Measurements from ENCODE around the gene RABEP1. TPM values are rescaled to one million over a fixed set of nuclear protein-coding genes. Genes with fewer than 3 reads are reported as not detected.

The RABEP1 gene
- polyA plus RNA-seq, 1 donor from 2014 or later = 67.0 TPM

DNA sequence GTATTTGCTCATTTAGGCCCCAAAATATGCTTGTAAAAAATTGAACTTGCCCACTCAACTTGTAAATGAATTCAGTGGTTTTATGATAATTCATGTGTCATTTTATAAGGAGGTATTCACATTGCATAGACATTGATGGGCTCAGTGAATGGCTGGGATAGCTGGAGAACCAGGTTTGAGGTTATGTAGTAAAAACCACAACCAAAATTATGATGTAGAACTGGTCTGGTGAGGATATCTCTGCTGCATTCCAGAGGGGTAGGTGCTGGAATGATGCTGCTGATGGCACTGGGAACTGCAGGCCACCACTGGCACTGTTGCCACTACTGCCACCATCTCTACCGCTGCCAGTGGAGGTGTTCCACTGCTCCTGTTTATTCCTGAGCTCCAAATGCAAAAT is 21.5 kb upstream of the RABEP1 start:
- TF ChIP-seq TAF1 (IDR thresholded peaks at IDR 0.05; ENCODE audit: low read depth) (no peak), MXI1 (conservative IDR thresholded peaks at IDR 0.05; ENCODE audit: poor library complexity, severe bottlenecking) (no peak), RAD21 (conservative IDR thresholded peaks at IDR 0.05) (no peak), SMC3 (conservative IDR thresholded peaks at IDR 0.05; ENCODE audit: poor library complexity) (no peak), EZH2 (IDR thresholded peaks at IDR 0.05; ENCODE audit: borderline replicate concordance, insufficient read depth, low read length, poor library complexity, severe bottlenecking) (no peak), POLR2AphosphoS5 (IDR thresholded peaks at IDR 0.05) (no peak), EP300 (conservative IDR thresholded peaks at IDR 0.05; ENCODE audit: poor library complexity, severe bottlenecking) (no peak)
- TF ChIP-seq, protein P1, sequence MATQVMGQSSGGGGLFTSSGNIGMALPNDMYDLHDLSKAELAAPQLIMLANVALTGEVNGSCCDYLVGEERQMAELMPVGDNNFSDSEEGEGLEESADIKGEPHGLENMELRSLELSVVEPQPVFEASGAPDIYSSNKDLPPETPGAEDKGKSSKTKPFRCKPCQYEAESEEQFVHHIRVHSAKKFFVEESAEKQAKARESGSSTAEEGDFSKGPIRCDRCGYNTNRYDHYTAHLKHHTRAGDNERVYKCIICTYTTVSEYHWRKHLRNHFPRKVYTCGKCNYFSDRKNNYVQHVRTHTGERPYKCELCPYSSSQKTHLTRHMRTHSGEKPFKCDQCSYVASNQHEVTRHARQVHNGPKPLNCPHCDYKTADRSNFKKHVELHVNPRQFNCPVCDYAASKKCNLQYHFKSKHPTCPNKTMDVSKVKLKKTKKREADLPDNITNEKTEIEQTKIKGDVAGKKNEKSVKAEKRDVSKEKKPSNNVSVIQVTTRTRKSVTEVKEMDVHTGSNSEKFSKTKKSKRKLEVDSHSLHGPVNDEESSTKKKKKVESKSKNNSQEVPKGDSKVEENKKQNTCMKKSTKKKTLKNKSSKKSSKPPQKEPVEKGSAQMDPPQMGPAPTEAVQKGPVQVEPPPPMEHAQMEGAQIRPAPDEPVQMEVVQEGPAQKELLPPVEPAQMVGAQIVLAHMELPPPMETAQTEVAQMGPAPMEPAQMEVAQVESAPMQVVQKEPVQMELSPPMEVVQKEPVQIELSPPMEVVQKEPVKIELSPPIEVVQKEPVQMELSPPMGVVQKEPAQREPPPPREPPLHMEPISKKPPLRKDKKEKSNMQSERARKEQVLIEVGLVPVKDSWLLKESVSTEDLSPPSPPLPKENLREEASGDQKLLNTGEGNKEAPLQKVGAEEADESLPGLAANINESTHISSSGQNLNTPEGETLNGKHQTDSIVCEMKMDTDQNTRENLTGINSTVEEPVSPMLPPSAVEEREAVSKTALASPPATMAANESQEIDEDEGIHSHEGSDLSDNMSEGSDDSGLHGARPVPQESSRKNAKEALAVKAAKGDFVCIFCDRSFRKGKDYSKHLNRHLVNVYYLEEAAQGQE (IDR thresholded peaks at IDR 0.05; ENCODE audit: borderline replicate concordance) = no peak
- TF ChIP-seq, protein P2, sequence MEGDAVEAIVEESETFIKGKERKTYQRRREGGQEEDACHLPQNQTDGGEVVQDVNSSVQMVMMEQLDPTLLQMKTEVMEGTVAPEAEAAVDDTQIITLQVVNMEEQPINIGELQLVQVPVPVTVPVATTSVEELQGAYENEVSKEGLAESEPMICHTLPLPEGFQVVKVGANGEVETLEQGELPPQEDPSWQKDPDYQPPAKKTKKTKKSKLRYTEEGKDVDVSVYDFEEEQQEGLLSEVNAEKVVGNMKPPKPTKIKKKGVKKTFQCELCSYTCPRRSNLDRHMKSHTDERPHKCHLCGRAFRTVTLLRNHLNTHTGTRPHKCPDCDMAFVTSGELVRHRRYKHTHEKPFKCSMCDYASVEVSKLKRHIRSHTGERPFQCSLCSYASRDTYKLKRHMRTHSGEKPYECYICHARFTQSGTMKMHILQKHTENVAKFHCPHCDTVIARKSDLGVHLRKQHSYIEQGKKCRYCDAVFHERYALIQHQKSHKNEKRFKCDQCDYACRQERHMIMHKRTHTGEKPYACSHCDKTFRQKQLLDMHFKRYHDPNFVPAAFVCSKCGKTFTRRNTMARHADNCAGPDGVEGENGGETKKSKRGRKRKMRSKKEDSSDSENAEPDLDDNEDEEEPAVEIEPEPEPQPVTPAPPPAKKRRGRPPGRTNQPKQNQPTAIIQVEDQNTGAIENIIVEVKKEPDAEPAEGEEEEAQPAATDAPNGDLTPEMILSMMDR (IDR thresholded peaks at IDR 0.05; ENCODE audit: poor library complexity, severe bottlenecking) = no peak
- no peaks in the 10 kb centered on the region for H3K27me3 ChIP-seq (ENCODE audit: insufficient read depth, low read depth, low read length)
- no peak overlapping the region for H2AFZ ChIP-seq (ENCODE audit: low read depth, low read length)
- no peak overlapping the region for H3K9ac ChIP-seq (ENCODE audit: low read length)
- H3K4me2 ChIP-seq (ENCODE audit: low read length) = no peak overlapping the region
- H3K79me2 ChIP-seq (replicated peaks; ENCODE audit: insufficient read depth, low read length) = no peaks in the 10 kb centered on the region
- H3K4me3 ChIP-seq (ENCODE audit: low read length) = no peak overlapping the region
- no peaks in the 10 kb centered on the region for H4K20me1 ChIP-seq (ENCODE audit: insufficient read depth)
- no peak overlapping the region for H3K27ac ChIP-seq (ENCODE audit: low read length)
- no peaks in the 10 kb centered on the region for H3F3A ChIP-seq (ENCODE audit: insufficient read depth, low read length, poor library complexity, severe bottlenecking)
- no peaks in the 10 kb centered on the region for H3K9me2 ChIP-seq (ENCODE audit: insufficient read depth, low read length)
- no peaks in the 10 kb centered on the region for H3K36me3 ChIP-seq (ENCODE audit: insufficient read depth, low read length)
- H3K9me3 ChIP-seq (ENCODE audit: low read length) = no peaks in the 10 kb centered on the region

DNA sequence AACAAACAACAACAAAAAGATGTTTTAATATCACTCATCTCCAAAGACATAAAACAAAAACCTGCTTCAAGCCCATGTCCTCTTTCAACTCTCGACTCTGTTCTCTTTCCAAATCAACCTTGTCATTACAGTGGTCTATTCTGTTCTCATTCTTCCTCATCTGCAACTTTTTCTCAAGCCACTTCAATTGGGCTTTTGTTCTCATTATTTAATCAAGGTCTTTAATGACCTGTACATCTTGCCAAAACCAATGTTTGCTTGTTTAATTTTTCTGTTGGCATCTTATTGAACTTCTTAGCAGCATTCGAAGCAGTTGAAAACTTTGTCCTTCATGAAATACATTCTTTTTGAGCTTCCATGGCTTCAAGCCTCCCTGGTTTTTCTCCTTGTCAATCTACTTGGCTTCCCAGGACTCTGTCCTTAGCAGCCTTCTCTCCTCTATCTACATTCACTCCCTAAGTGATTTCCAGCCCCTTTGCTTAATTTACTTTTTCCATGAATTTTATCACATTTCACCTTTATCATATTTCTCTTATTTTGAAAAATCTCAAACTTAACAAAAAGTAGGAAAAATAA is 19.6 kb upstream of the RABEP1 start:
- Histone ChIP-seq H2AFZ (ENCODE audit: low read depth, low read length) (no peak overlapping the region), H3K27ac (ENCODE audit: low read length) (no peak overlapping the region), H3K4me2 (ENCODE audit: low read length) (no peak overlapping the region), H3K9me2 (ENCODE audit: insufficient read depth, low read length) (no peaks in the 10 kb centered on the region), H4K20me1 (ENCODE audit: insufficient read depth) (no peaks in the 10 kb centered on the region), H3K9me3 (ENCODE audit: low read length) (no peaks in the 10 kb centered on the region), H3K9ac (ENCODE audit: low read length) (no peak overlapping the region), H3K36me3 (ENCODE audit: insufficient read depth, low read length) (no peaks in the 10 kb centered on the region), H3K79me2 (replicated peaks; ENCODE audit: insufficient read depth, low read length) (no peaks in the 10 kb centered on the region), H3F3A (ENCODE audit: insufficient read depth, low read length, poor library complexity, severe bottlenecking) (no peaks in the 10 kb centered on the region), H3K4me3 (ENCODE audit: low read length) (no peak overlapping the region), H3K27me3 (ENCODE audit: insufficient read depth, low read depth, low read length) (no peaks in the 10 kb centered on the region)
- no peak for TF ChIP-seq RAD21 (conservative IDR thresholded peaks at IDR 0.05)
- no peak for TF ChIP-seq EZH2 (IDR thresholded peaks at IDR 0.05; ENCODE audit: borderline replicate concordance, insufficient read depth, low read length, poor library complexity, severe bottlenecking)
- no peak for TF ChIP-seq TAF1 (IDR thresholded peaks at IDR 0.05; ENCODE audit: low read depth)
- TF ChIP-seq MXI1 (conservative IDR thresholded peaks at IDR 0.05; ENCODE audit: poor library complexity, severe bottlenecking) = no peak
- no peak for TF ChIP-seq EP300 (conservative IDR thresholded peaks at IDR 0.05; ENCODE audit: poor library complexity, severe bottlenecking)
- no peak for TF ChIP-seq POLR2AphosphoS5 (IDR thresholded peaks at IDR 0.05)
- TF ChIP-seq, protein P1 (IDR thresholded peaks at IDR 0.05; ENCODE audit: borderline replicate concordance) = no peak
- no peak for TF ChIP-seq SMC3 (conservative IDR thresholded peaks at IDR 0.05; ENCODE audit: poor library complexity)
- TF ChIP-seq, protein P2 (IDR thresholded peaks at IDR 0.05; ENCODE audit: poor library complexity, severe bottlenecking) = no peak
